CD4-positive, alpha-beta memory T cell (primary cell): ENCODE measurements around the gene OTX1. TPM values are rescaled to one million over a fixed set of nuclear protein-coding genes. Genes with fewer than 3 reads are reported as not detected.

Experiments used
- CTCF ChIA-PET: fragments of 350-600 bp; sonication (Branson Sonifier 250); formaldehyde crosslinking; loops from one replicate; lab custom pipeline; 2021; ENCODE audit warnings: inconsistent platforms; ENCODE audit not compliant: partially characterized antibody; lab: Charles Lee
- POLR2A ChIA-PET: fragments of 350-600 bp; sonication (Branson Sonifier 250); formaldehyde crosslinking; loops from one replicate; lab custom pipeline; 2021; ENCODE audit not compliant: partially characterized antibody; lab: Charles Lee
- DNase-seq, 5 donors: peaks; one replicate each; pipeline versions ENCODE4 v3.0.0 to v3.0.0-alpha.2; 2020 to 2022; ENCODE audit warnings: mixed read lengths in 1 of 5
- H3K27ac ChIP-seq: one replicate; pipeline ENCODE4 v1.7.0; 2013; ENCODE audit warnings: low read depth, low read length
- H3K27me3 ChIP-seq: 2 replicates; pipeline ENCODE4 v1.7.0; 2013; ENCODE audit warnings: mild to moderate bottlenecking, low read length, moderate library complexity; ENCODE audit not compliant: insufficient read depth
- H3K36me3 ChIP-seq: 2 replicates; pipeline ENCODE4 v1.7.0; 2013; ENCODE audit warnings: mild to moderate bottlenecking, low read length, moderate library complexity; ENCODE audit not compliant: insufficient read depth
- H3K4me1 ChIP-seq: 2 replicates; pipeline ENCODE4 v1.7.0; 2013; ENCODE audit warnings: mild to moderate bottlenecking, low read length, moderate library complexity; ENCODE audit not compliant: insufficient read depth
- H3K4me3 ChIP-seq, 2 donors: one replicate each; pipeline ENCODE4 v1.7.0; 2013; ENCODE audit warnings: low read length in 2 of 2, mild to moderate bottlenecking in 1 of 2
- H3K9me3 ChIP-seq, 2 donors: one replicate each; pipeline ENCODE4 v1.7.0; 2013; ENCODE audit warnings: low read length in 2 of 2, control low read depth in 1 of 2; ENCODE audit not compliant: control insufficient read depth in 1 of 2
- H3K27ac Mint-ChIP-seq, 7 donors: one replicate each; pipeline ENCODE4 v1.8.0; 2020 to 2021; ENCODE audit warnings: mixed read lengths in 7 of 7, mild to moderate bottlenecking in 6 of 7, inconsistent platforms in 3 of 7, moderate library complexity in 3 of 7
- H3K27me3 Mint-ChIP-seq, 2 donors: one replicate each; pipeline ENCODE4 v1.8.0; 2020 to 2021; ENCODE audit warnings: mixed read lengths in 2 of 2
- H3K36me3 Mint-ChIP-seq, 2 donors: one replicate each; pipeline ENCODE4 v1.8.0; 2020 to 2021; ENCODE audit warnings: mixed read lengths in 2 of 2, inconsistent platforms in 1 of 2, mild to moderate bottlenecking in 1 of 2
- H3K4me1 Mint-ChIP-seq, 4 donors: one replicate each; pipeline ENCODE4 v1.8.0; 2020 to 2021; ENCODE audit warnings: mixed read lengths in 4 of 4, mild to moderate bottlenecking in 1 of 4
- H3K4me3 Mint-ChIP-seq, 8 donors: one replicate each; pipeline ENCODE4 v1.8.0; 2020 to 2021; ENCODE audit warnings: mixed read lengths in 8 of 8, mild to moderate bottlenecking in 7 of 8, moderate library complexity in 6 of 8, inconsistent platforms in 3 of 8
- H3K9me3 Mint-ChIP-seq, 8 donors: one replicate each; pipeline ENCODE4 v1.8.0; 2020 to 2021; ENCODE audit warnings: mixed read lengths in 8 of 8, mild to moderate bottlenecking in 5 of 8, inconsistent platforms in 3 of 8, moderate library complexity in 1 of 8
- intact Hi-C: fragments of 100-400 bp; cut with micrococcal nuclease; formaldehyde crosslinking; loops from one replicate; pipeline ENCODE4 v1.15.1; 2023
- polyA plus RNA-seq, 2 donors: library from polyadenylated mRNA; unstranded; fragments of 300-500 nt; fragmentation: Illumina TruSeq; gene quantifications; one replicate each; pipeline ENCODE4 v1.2.3, GENCODE V29; 2021
- total RNA-seq, 2 experiments: library from RNA; stranded (reverse); gene quantifications; one replicate each; pipeline ENCODE4 v1.2.3, GENCODE V29; 2021

Gene OTX1
- total and polyA plus RNA-seq, 4 experiments from 2014 or later: not detected

DNA sequence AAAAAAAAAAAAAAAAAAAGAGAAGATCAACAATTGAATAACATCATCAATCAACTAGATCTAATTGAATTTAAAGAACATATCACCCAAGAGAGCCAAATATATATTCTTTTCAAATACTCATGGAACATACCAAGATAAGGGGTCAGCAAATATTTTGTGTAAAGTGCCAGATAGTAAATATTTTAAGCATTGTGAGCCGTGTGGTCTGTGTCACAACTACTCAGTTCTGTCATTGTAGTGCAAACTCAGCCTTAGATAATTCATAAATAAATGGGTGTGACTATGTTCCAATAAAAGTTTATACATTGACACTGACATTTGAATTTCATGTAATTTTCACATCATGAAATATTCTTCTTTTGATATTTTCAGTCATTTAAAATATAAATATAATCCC lies 45.9 kb downstream of the OTX1 start:
- no peaks in the 10 kb centered on the region for H3K36me3 ChIP-seq
- no peak overlapping the region for H3K27ac ChIP-seq
- POLR2A ChIA-PET: no interaction called here
- H3K4me1 ChIP-seq: no peaks in the 10 kb centered on the region
- Mint-ChIP-seq H3K4me1 (no peaks in the 10 kb centered on the region), H3K4me3 (no peak overlapping the region), H3K36me3 (no peaks in the 10 kb centered on the region), H3K27ac (no peak overlapping the region), H3K27me3 (peaks cover 3 to 7% of the 10 kb centered on the region in 2 donors), H3K9me3 (peaks cover 0 to 13% (median 3%) of the 10 kb centered on the region in 8 donors)
- H3K4me3 ChIP-seq: no peak overlapping the region
- intact Hi-C loops: no loop called here
- CTCF ChIA-PET: no interaction called here
- DNase-seq: no peak
- no peaks in the 10 kb centered on the region for H3K27me3 ChIP-seq
- H3K9me3 ChIP-seq: no peaks in the 10 kb centered on the region

GRCh38 chr2:63099032-63099431 lies 48.4 kb downstream of the OTX1 start:
- intact Hi-C loops: no loop called here
- ChIA-PET POLR2A (no interaction called here), CTCF (no interaction called here)
- Mint-ChIP-seq H3K27ac (no peak overlapping the region), H3K9me3 (peaks cover 3 to 25% (median 18%) of the 10 kb centered on the region in 8 donors), H3K36me3 (no peaks in the 10 kb centered on the region), H3K4me3 (no peak overlapping the region), H3K27me3 (peaks cover 0 to 4% of the 10 kb centered on the region in 2 donors), H3K4me1 (no peaks in the 10 kb centered on the region)
- Histone ChIP-seq H3K27ac (no peak overlapping the region), H3K4me1 (no peaks in the 10 kb centered on the region), H3K4me3 (no peak overlapping the region), H3K36me3 (no peaks in the 10 kb centered on the region), H3K27me3 (no peaks in the 10 kb centered on the region), H3K9me3 (no peaks in the 10 kb centered on the region)
- no peak for DNase-seq

GRCh38 chr2:63101954-63102353 lies 51.3 kb downstream of the OTX1 start:
- H3K9me3 Mint-ChIP-seq: peaks cover 8 to 46% (median 36%) of the 10 kb centered on the region in 8 donors

GRCh38 chr2:63104482-63104881 lies 53.9 kb downstream of the OTX1 start:
- Histone ChIP-seq H3K36me3 (no peaks in the 10 kb centered on the region), H3K27ac (no peak overlapping the region), H3K4me1 (no peaks in the 10 kb centered on the region), H3K4me3 (no peak overlapping the region), H3K27me3 (no peaks in the 10 kb centered on the region), H3K9me3 (peaks cover 0 to 8% of the 10 kb centered on the region in 2 donors)
- H3K4me3 Mint-ChIP-seq: no peak overlapping the region
- H3K9me3 Mint-ChIP-seq: peaks cover 8 to 61% (median 42%) of the 10 kb centered on the region in 8 donors
- ChIA-PET CTCF (no interaction called here), POLR2A (no interaction called here)
- no peak for DNase-seq
- no peaks in the 10 kb centered on the region for H3K27me3 Mint-ChIP-seq
- no peaks in the 10 kb centered on the region for H3K4me1 Mint-ChIP-seq
- H3K36me3 Mint-ChIP-seq: no peaks in the 10 kb centered on the region
- intact Hi-C loops: no loop called here
- H3K27ac Mint-ChIP-seq: no peak overlapping the region

More at GRCh38 chr2:63101954-63102353, 51.3 kb downstream of the OTX1 start:
- Histone ChIP-seq H3K9me3 (peaks cover 0 to 8% of the 10 kb centered on the region in 2 donors), H3K27me3 (no peaks in the 10 kb centered on the region), H3K36me3 (no peaks in the 10 kb centered on the region), H3K27ac (no peak overlapping the region), H3K4me3 (no peak overlapping the region), H3K4me1 (no peaks in the 10 kb centered on the region)
- Mint-ChIP-seq H3K4me3 (no peak overlapping the region), H3K36me3 (no peaks in the 10 kb centered on the region), H3K4me1 (no peaks in the 10 kb centered on the region), H3K27me3 (no peaks in the 10 kb centered on the region), H3K27ac (no peak overlapping the region)
- DNase-seq: no peak
- intact Hi-C loops: no loop called here
- POLR2A ChIA-PET: no interaction called here
- CTCF ChIA-PET: no interaction called here
